WTC11 (cell line): Measurements from ENCODE around the gene SPATA19. TPM values are rescaled to one million over a fixed set of nuclear protein-coding genes. Genes with fewer than 3 reads are reported as not detected.

ENCODE experiments used
- ATAC-seq: fragments of 200-7000 bp; cut with Tn5 transposase; 2 replicates; pipeline ENCODE4 v1.10.0; 2021; ENCODE audit warnings: mild to moderate bottlenecking, moderate library complexity
- CTCF ChIA-PET: fragments of 300-600 bp; sonication (Branson Sonifier 250); formaldehyde crosslinking; loops from one replicate; lab custom pipeline; 2021; ENCODE audit warnings: antibody characterized with exemption; lab: Charles Lee
- POLR2A ChIA-PET: fragments of 350-600 bp; sonication (Branson Sonifier 250); formaldehyde crosslinking; loops from one replicate; lab custom pipeline; 2021; ENCODE audit warnings: antibody characterized with exemption; lab: Charles Lee
- DNase-seq: peaks from one replicate; pipeline ENCODE4 v3.0.0; 2021; ENCODE audit warnings: low spot score
- H3K27ac Mint-ChIP-seq: 2 replicates; pipeline ENCODE4 v1.8.0; 2021; ENCODE audit warnings: mixed read lengths
- H3K27me3 Mint-ChIP-seq: 2 replicates; pipeline ENCODE4 v1.8.0; 2021; ENCODE audit warnings: low read depth, mild to moderate bottlenecking, moderate library complexity, mixed read lengths
- H3K36me3 Mint-ChIP-seq: 2 replicates; pipeline ENCODE4 v1.8.0; 2021; ENCODE audit warnings: mixed read lengths
- H3K4me1 Mint-ChIP-seq: 2 replicates; pipeline ENCODE4 v1.8.0; 2022; ENCODE audit warnings: mixed read lengths
- H3K4me3 Mint-ChIP-seq: 2 replicates; pipeline ENCODE4 v1.8.0; 2021; ENCODE audit warnings: mild to moderate bottlenecking, moderate library complexity, mixed read lengths
- H3K9me3 Mint-ChIP-seq: 2 replicates; pipeline ENCODE4 v1.8.0; 2021; ENCODE audit warnings: mixed read lengths
- ATF1 ChIP-seq: sonication (generic); formaldehyde crosslinking; IDR thresholded peaks from 2 replicates; pipeline ENCODE4 v1.8.1; 2023; ENCODE audit warnings: mild to moderate bottlenecking, moderate library complexity, missing genetic modification reagents
- ATF6 ChIP-seq: sonication (generic); formaldehyde crosslinking; IDR thresholded peaks from 2 replicates; pipeline ENCODE4 v1.8.1; 2023; ENCODE audit warnings: mild to moderate bottlenecking, missing genetic modification reagents
- CTCF ChIP-seq: fragments of 200-600 bp; IDR thresholded peaks from 2 replicates; pipeline ENCODE4 v1.8.0; 2022; ENCODE audit warnings: antibody characterized with exemption
- FOXP1 ChIP-seq: sonication (generic); formaldehyde crosslinking; IDR thresholded peaks from 2 replicates; pipeline ENCODE4 v1.8.0; 2022; ENCODE audit warnings: missing genetic modification reagents, mild to moderate bottlenecking, moderate library complexity, borderline replicate concordance
- HMGXB4 ChIP-seq: sonication (generic); formaldehyde crosslinking; IDR thresholded peaks from 2 replicates; pipeline ENCODE4 v1.8.1; 2023; ENCODE audit warnings: mild to moderate bottlenecking, moderate library complexity, missing genetic modification reagents
- KAT7 ChIP-seq: sonication (generic); formaldehyde crosslinking; IDR thresholded peaks from 2 replicates; pipeline ENCODE4 v1.8.1; 2023; ENCODE audit warnings: missing genetic modification reagents, mild to moderate bottlenecking, borderline replicate concordance
- NFATC4 ChIP-seq: fragments of 250-450 bp; sonication (Bioruptor Pico); IDR thresholded peaks from 2 replicates; pipeline ENCODE4 v1.9.0; 2021; ENCODE audit warnings: mild to moderate bottlenecking
- PRRX2 ChIP-seq: fragments of 250-450 bp; sonication (Bioruptor Pico); IDR thresholded peaks from 2 replicates; pipeline ENCODE4 v1.8.0; 2021; ENCODE audit warnings: mild to moderate bottlenecking
- RORB ChIP-seq: fragments of 250-450 bp; sonication (Bioruptor Pico); IDR thresholded peaks from 2 replicates; pipeline ENCODE4 v1.9.0; 2021; ENCODE audit warnings: mild to moderate bottlenecking
- STAT6 ChIP-seq: sonication (generic); formaldehyde crosslinking; conservative IDR thresholded peaks from 2 replicates; pipeline ENCODE4 v1.8.1; 2023; ENCODE audit warnings: mild to moderate bottlenecking, low read depth, missing genetic modification reagents, moderate library complexity
- TEAD1 ChIP-seq: sonication (generic); formaldehyde crosslinking; IDR thresholded peaks from 2 replicates; pipeline ENCODE4 v1.8.0; 2022; ENCODE audit warnings: mild to moderate bottlenecking, missing genetic modification reagents
- TP53 ChIP-seq: sonication (generic); formaldehyde crosslinking; IDR thresholded peaks from 2 replicates; pipeline ENCODE4 v1.8.1; 2023; ENCODE audit warnings: mild to moderate bottlenecking, missing genetic modification reagents
- ZBTB21 ChIP-seq: sonication (generic); formaldehyde crosslinking; IDR thresholded peaks from 2 replicates; pipeline ENCODE4 v1.8.1; 2023; ENCODE audit warnings: mild to moderate bottlenecking, missing genetic modification reagents, borderline replicate concordance
- ZNF263 ChIP-seq: sonication (generic); formaldehyde crosslinking; IDR thresholded peaks from 2 replicates; pipeline ENCODE4 v1.8.1; 2022; ENCODE audit warnings: low read depth, mild to moderate bottlenecking, moderate library complexity, missing genetic modification reagents
- total RNA-seq: library from RNA; stranded (reverse); gene quantifications from 3 replicates; pipeline ENCODE4 v1.2.3, GENCODE V29; 2021

The SPATA19 gene
- total RNA-seq, 1 experiment from 2014 or later: not detected

GRCh38 chr11:133844217-133844616, 1.1 kb downstream of the SPATA19 start (continued):
- TF ChIP-seq CTCF: no peak
- no peak for TF ChIP-seq HMGXB4 (CRISPR knock-in tag)
- no peak for TF ChIP-seq FOXP1 (CRISPR knock-in tag)
- TF ChIP-seq STAT6 (CRISPR knock-in tag): no peak

GRCh38 chr11:133843454-133843987, 1.8 kb downstream of the SPATA19 start:
- DNase-seq (no peak), ATAC-seq (no peak)
- ChIA-PET CTCF (interaction anchor here (1.8 to 2.6 kb wide), 3 partner anchors 9 to 765 kb away, joined by 5 to 8 read pairs (median 6); no protein-coding TSS in a partner anchor), POLR2A (no interaction called here)
- no peak for TF ChIP-seq TEAD1
- TF ChIP-seq ATF6 (CRISPR knock-in tag): no peak
- no peak for TF ChIP-seq HMGXB4 (CRISPR knock-in tag)
- no peak for TF ChIP-seq RORB (CRISPR knock-in tag)
- TF ChIP-seq ZNF263 (CRISPR knock-in tag): no peak
- no peak for TF ChIP-seq KAT7 (CRISPR knock-in tag)
- no peak for TF ChIP-seq ATF1 (CRISPR knock-in tag)
- no peak for TF ChIP-seq ZBTB21 (CRISPR knock-in tag)
- TF ChIP-seq TP53: no peak
- TF ChIP-seq NFATC4 (CRISPR knock-in tag): no peak
- TF ChIP-seq PRRX2 (CRISPR knock-in tag): no peak
- H3K36me3 Mint-ChIP-seq: no peaks in the 10 kb centered on the region
- H3K9me3 Mint-ChIP-seq: peaks cover 18% of the 10 kb centered on the region
- no peaks in the 10 kb centered on the region for H3K4me1 Mint-ChIP-seq
- H3K4me3 Mint-ChIP-seq: no peak overlapping the region
- no peak overlapping the region for H3K27ac Mint-ChIP-seq
- peaks cover 5% of the 10 kb centered on the region; the same call in 1 of the 2 replicates for H3K27me3 Mint-ChIP-seq
